Measurements from ENCODE around the gene BTBD19. TPM values are rescaled to one million over a fixed set of nuclear protein-coding genes. Genes with fewer than 3 reads are reported as not detected.

The BTBD19 gene
- total RNA-seq, 1 experiment from 2014 or later = 1.4 TPM

GRCh38 chr1:44842486-44842861 is 34.2 kb downstream of the BTBD19 start:
- DNase-seq = no peak
- H3K36me3 ChIP-seq (replicated peaks; ENCODE audit: control insufficient read depth, insufficient read depth, low read length) = no peaks in the 10 kb centered on the region
- peaks cover 10% of the 10 kb centered on the region for H3K27me3 ChIP-seq (ENCODE audit: control insufficient read depth, insufficient read depth, low read length)
- H3K4me3 ChIP-seq (ENCODE audit: insufficient read depth, low read depth, low read length) = peak overlapping the region; percentile 64

GRCh38 chr1:44842862-44843655 is 34.7 kb downstream of the BTBD19 start, which contains the start of gene PTCH2:
Gene PTCH2 (minus strand): TSS chr1:44843253. CDS start chr1:44842932, 321 bp downstream.
- peak; percentile 99 for DNase-seq
- Histone ChIP-seq H3K4me3 (ENCODE audit: insufficient read depth, low read depth, low read length) (peak within 1 kb of the TSS; percentile 64), H3K27me3 (ENCODE audit: control insufficient read depth, insufficient read depth, low read length) (peaks cover 10% of the 10 kb centered on the region), H3K36me3 (replicated peaks; ENCODE audit: control insufficient read depth, insufficient read depth, low read length) (no peaks in the 10 kb centered on the region)

GRCh38 chr1:44846985-44847384 is 38.7 kb downstream of the BTBD19 start:
- H3K36me3 ChIP-seq (replicated peaks; ENCODE audit: control insufficient read depth, insufficient read depth, low read length) = peaks cover 1% of the 10 kb centered on the region; the same call in 1 of the 2 replicates

GRCh38 chr1:44847845-44848244 is 39.5 kb downstream of the BTBD19 start:
- H3K27me3 ChIP-seq (ENCODE audit: control insufficient read depth, insufficient read depth, low read length) = peaks cover 2% of the 10 kb centered on the region; the same call in 1 of the 2 replicates

More at GRCh38 chr1:44846985-44847384, 38.7 kb downstream of the BTBD19 start:
- peaks cover 7% of the 10 kb centered on the region; the same call in 1 of the 2 replicates for H3K27me3 ChIP-seq (ENCODE audit: control insufficient read depth, insufficient read depth, low read length)
- DNase-seq = no peak
- H3K4me3 ChIP-seq (ENCODE audit: insufficient read depth, low read depth, low read length) = no peak overlapping the region

GRCh38 chr1:44848456-44849181 is 40.3 kb downstream of the BTBD19 start:
- H3K4me3 ChIP-seq (ENCODE audit: insufficient read depth, low read depth, low read length) = no peak overlapping the region
- no peaks in the 10 kb centered on the region for H3K27me3 ChIP-seq (ENCODE audit: control insufficient read depth, insufficient read depth, low read length)

More at GRCh38 chr1:44847845-44848244, 39.5 kb downstream of the BTBD19 start:
- Histone ChIP-seq H3K4me3 (ENCODE audit: insufficient read depth, low read depth, low read length) (no peak overlapping the region), H3K36me3 (replicated peaks; ENCODE audit: control insufficient read depth, insufficient read depth, low read length) (peaks cover 1% of the 10 kb centered on the region; the same call in 1 of the 2 replicates)
- DNase-seq = no peak

GRCh38 chr1:44849575-44850132 is 41.3 kb downstream of the BTBD19 start:
- no peaks in the 10 kb centered on the region for H3K27me3 ChIP-seq (ENCODE audit: control insufficient read depth, insufficient read depth, low read length)
- no peak for DNase-seq
- peaks cover 3% of the 10 kb centered on the region; the same call in 1 of the 2 replicates for H3K36me3 ChIP-seq (replicated peaks; ENCODE audit: control insufficient read depth, insufficient read depth, low read length)
- H3K4me3 ChIP-seq (ENCODE audit: insufficient read depth, low read depth, low read length) = no peak overlapping the region

More at GRCh38 chr1:44848456-44849181, 40.3 kb downstream of the BTBD19 start:
- peaks cover 3% of the 10 kb centered on the region; the same call in 1 of the 2 replicates for H3K36me3 ChIP-seq (replicated peaks; ENCODE audit: control insufficient read depth, insufficient read depth, low read length)
- DNase-seq = no peak

GRCh38 chr1:44851308-44851707 is 43.0 kb downstream of the BTBD19 start:
- DNase-seq = no peak
- Histone ChIP-seq H3K4me3 (ENCODE audit: insufficient read depth, low read depth, low read length) (no peak overlapping the region), H3K27me3 (ENCODE audit: control insufficient read depth, insufficient read depth, low read length) (no peaks in the 10 kb centered on the region), H3K36me3 (replicated peaks; ENCODE audit: control insufficient read depth, insufficient read depth, low read length) (peaks cover 4% of the 10 kb centered on the region)

GRCh38 chr1:44853201-44853600 is 44.9 kb downstream of the BTBD19 start:
- DNase-seq = no peak

GRCh38 chr1:44854970-44855369 is 46.6 kb downstream of the BTBD19 start:
- no peak for DNase-seq
- no peak overlapping the region for H3K4me3 ChIP-seq (ENCODE audit: insufficient read depth, low read depth, low read length)
- H3K27me3 ChIP-seq (ENCODE audit: control insufficient read depth, insufficient read depth, low read length) = no peaks in the 10 kb centered on the region
- peaks cover 4% of the 10 kb centered on the region for H3K36me3 ChIP-seq (replicated peaks; ENCODE audit: control insufficient read depth, insufficient read depth, low read length)

More at GRCh38 chr1:44853201-44853600, 44.9 kb downstream of the BTBD19 start:
- H3K36me3 ChIP-seq (replicated peaks; ENCODE audit: control insufficient read depth, insufficient read depth, low read length) = peaks cover 4% of the 10 kb centered on the region
- no peak overlapping the region for H3K4me3 ChIP-seq (ENCODE audit: insufficient read depth, low read depth, low read length)
- H3K27me3 ChIP-seq (ENCODE audit: control insufficient read depth, insufficient read depth, low read length) = no peaks in the 10 kb centered on the region

- Histone ChIP-seq H3K4me3 (ENCODE audit: insufficient read depth, low read depth, low read length) (no peak overlapping the region), H3K27me3 (ENCODE audit: control insufficient read depth, insufficient read depth, low read length) (no peaks in the 10 kb centered on the region), H3K36me3 (replicated peaks; ENCODE audit: control insufficient read depth, insufficient read depth, low read length) (peaks cover 2% of the 10 kb centered on the region; the same call in 1 of the 2 replicates)
- no peak for DNase-seq
These were observed 47.4 kb downstream of the BTBD19 start for GRCh38 chr1:44855742-44856141.

- Histone ChIP-seq H3K27me3 (ENCODE audit: control insufficient read depth, insufficient read depth, low read length) (no peaks in the 10 kb centered on the region), H3K4me3 (ENCODE audit: insufficient read depth, low read depth, low read length) (no peak overlapping the region), H3K36me3 (replicated peaks; ENCODE audit: control insufficient read depth, insufficient read depth, low read length) (peaks cover 2% of the 10 kb centered on the region; the same call in 1 of the 2 replicates)
- no peak for DNase-seq
These were observed 49.1 kb downstream of the BTBD19 start for GRCh38 chr1:44857446-44857845.

GRCh38 chr1:44860331-44860730 is 52.0 kb downstream of the BTBD19 start:
- Histone ChIP-seq H3K36me3 (replicated peaks; ENCODE audit: control insufficient read depth, insufficient read depth, low read length) (0 out of 2 replicates have a peak, but pooled peaks cover 1% of the 10 kb centered on the region), H3K4me3 (ENCODE audit: insufficient read depth, low read depth, low read length) (no peak overlapping the region), H3K27me3 (ENCODE audit: control insufficient read depth, insufficient read depth, low read length) (no peaks in the 10 kb centered on the region)
- no peak for DNase-seq

GRCh38 chr1:44860891-44861425 is 52.6 kb downstream of the BTBD19 start:
- no peak overlapping the region for H3K4me3 ChIP-seq (ENCODE audit: insufficient read depth, low read depth, low read length)
- H3K27me3 ChIP-seq (ENCODE audit: control insufficient read depth, insufficient read depth, low read length) = no peaks in the 10 kb centered on the region
- 0 out of 2 replicates have a peak, but pooled peaks cover under 1% of the 10 kb centered on the region for H3K36me3 ChIP-seq (replicated peaks; ENCODE audit: control insufficient read depth, insufficient read depth, low read length)
- DNase-seq = no peak

- Histone ChIP-seq H3K36me3 (replicated peaks; ENCODE audit: control insufficient read depth, insufficient read depth, low read length) (no peaks in the 10 kb centered on the region; the same call in 1 of the 2 replicates), H3K4me3 (ENCODE audit: insufficient read depth, low read depth, low read length) (no peak overlapping the region), H3K27me3 (ENCODE audit: control insufficient read depth, insufficient read depth, low read length) (no peaks in the 10 kb centered on the region)
- no peak for DNase-seq
These were observed 54.6 kb downstream of the BTBD19 start for GRCh38 chr1:44862829-44863401.
